Cardiac septum (tissue), 1 donor: Measurements from ENCODE around the gene SYNM. TPM values are rescaled to one million over a fixed set of nuclear protein-coding genes. Genes with fewer than 3 reads are reported as not detected.

Source experiments
- DNase-seq: peaks from one replicate; pipeline ENCODE4 v3.0.0-alpha.2; 2020; ENCODE audit warnings: low spot score
- intact Hi-C: fragments of 100-400 bp; cut with DNase I; formaldehyde crosslinking; loops from one replicate; pipeline ENCODE4 v1.14.0; 2022
- total RNA-seq: library from RNA; stranded (reverse); fragmentation: NEBNext Ultra II Directional; extraction: Animal tissue kit (Norgen Biotek cat#: 25700); gene quantifications from one replicate; pipeline ENCODE4 v1.2.1, GENCODE V29; 2021
- donor health status: DM: no; HTN: no; CAD: no.

The SYNM gene
- total RNA-seq, 1 donor from 2014 or later = 395 TPM

- DNase-seq = no peak
- intact Hi-C loops = no loop called here
Measured at GRCh38 chr15:99154271-99154670, 49.4 kb downstream of the SYNM start.

- intact Hi-C loops = no loop called here
- DNase-seq = no peak
Measured at GRCh38 chr15:99155961-99156443, 51.1 kb downstream of the SYNM start.

GRCh38 chr15:99157456-99157855, 52.6 kb downstream of the SYNM start:
- no peak for DNase-seq
- intact Hi-C loops = no loop called here

GRCh38 chr15:99158626-99159412, 53.9 kb downstream of the SYNM start:
- intact Hi-C loops = no loop called here
- no peak for DNase-seq

GRCh38 chr15:99163271-99164062, 58.6 kb downstream of the SYNM start:
- no peak for DNase-seq
- intact Hi-C loops = no loop called here

GRCh38 chr15:99164119-99164518, 59.2 kb downstream of the SYNM start:
- intact Hi-C loops = no loop called here
- DNase-seq = no peak

- no peak for DNase-seq
- intact Hi-C loops = no loop called here
Measured at GRCh38 chr15:99165020-99165790, 60.3 kb downstream of the SYNM start.

GRCh38 chr15:99165956-99166689, 61.2 kb downstream of the SYNM start:
- no peak for DNase-seq
- intact Hi-C loops = no loop called here

- DNase-seq = no peak
- intact Hi-C loops = no loop called here
Measured at GRCh38 chr15:99167201-99167600, 62.3 kb downstream of the SYNM start.

- intact Hi-C loops = no loop called here
- DNase-seq = no peak
Measured at GRCh38 chr15:99167640-99168039, 62.8 kb downstream of the SYNM start.

GRCh38 chr15:99168601-99169580, 64.0 kb downstream of the SYNM start:
- intact Hi-C loops = loop anchor here (1.0 kb wide), 1 partner anchor 64 kb away; the partner anchor contains the start of gene SYNM

GRCh38 chr15:99169769-99170311, 65.0 kb downstream of the SYNM start:
- intact Hi-C loops = loop anchor here (1.0 to 2.0 kb wide), 2 partner anchors 43 to 65 kb away; partner anchors contain the start of gene SYNM
- DNase-seq = no peak

More at GRCh38 chr15:99168601-99169580, 64.0 kb downstream of the SYNM start:
- no peak for DNase-seq

- DNase-seq = no peak
- intact Hi-C loops = loop anchor here (2.0 kb wide), 1 partner anchor 42 kb away; no protein-coding TSS in a partner anchor
Measured at GRCh38 chr15:99170476-99171065, 65.7 kb downstream of the SYNM start.

GRCh38 chr15:99172171-99172570, 67.3 kb downstream of the SYNM start:
- intact Hi-C loops = no loop called here

GRCh38 chr15:99172989-99173388, 68.1 kb downstream of the SYNM start:
- intact Hi-C loops = no loop called here
- no peak for DNase-seq

More at GRCh38 chr15:99172171-99172570, 67.3 kb downstream of the SYNM start:
- no peak for DNase-seq

GRCh38 chr15:99174567-99175395, 69.9 kb downstream of the SYNM start:
- no peak for DNase-seq
- intact Hi-C loops = no loop called here
